ENCODE data around the gene CDPF1. TPM values are rescaled to one million over a fixed set of nuclear protein-coding genes. Genes with fewer than 3 reads are reported as not detected.

The CDPF1 gene
- total and polyA plus RNA-seq, 2 donors (not counting 3 experiments of a cell fraction or from before 2014, with no cell fraction given), result 9.7 to 9.9 TPM

- H3K9me1 ChIP-seq (replicated peaks; ENCODE audit: control insufficient read depth, extremely low read depth, insufficient read depth, low read length), result no peaks in the 10 kb centered on the region
- DNase-seq (ENCODE audit: low read depth, low spot score) (no peak), FAIRE-seq (no peak)
- dilution Hi-C loops (cut with MboI; ENCODE audit: extremely low pct_ligation_motif_present, low sequenced_read_pairs), result no loop called here
- H3K27me3 ChIP-seq (ENCODE audit: control insufficient read depth in 2 of 2, insufficient read depth in 2 of 2, low read length in 2 of 2), result no peaks in the 10 kb centered on the region
- no peak overlapping the region for H3K9ac ChIP-seq (replicated peaks; ENCODE audit: extremely low read depth, insufficient read depth, low read length)
- no peaks in the 10 kb centered on the region for H3K4me1 ChIP-seq (ENCODE audit: control insufficient read depth, extremely low read depth, insufficient read depth, low read length)
- no peaks in the 10 kb centered on the region for H3K79me2 ChIP-seq (ENCODE audit: control insufficient read depth, insufficient read depth, low read length)
- ChIA-PET POLR2A (no interaction called here), CTCF (no interaction called here)
- intact Hi-C loops (cut with micrococcal nuclease), result no loop called here
- no peaks in the 10 kb centered on the region for H3K9me3 ChIP-seq (replicated peaks; ENCODE audit: control insufficient read depth, insufficient read depth, low read length)
- no peak overlapping the region for H3K4me2 ChIP-seq (ENCODE audit: insufficient read depth, low read length)
- no peaks in the 10 kb centered on the region for H4K20me1 ChIP-seq (replicated peaks; ENCODE audit: control insufficient read depth, extremely low read depth, insufficient read depth, low read length)
- TF ChIP-seq, protein P1, sequence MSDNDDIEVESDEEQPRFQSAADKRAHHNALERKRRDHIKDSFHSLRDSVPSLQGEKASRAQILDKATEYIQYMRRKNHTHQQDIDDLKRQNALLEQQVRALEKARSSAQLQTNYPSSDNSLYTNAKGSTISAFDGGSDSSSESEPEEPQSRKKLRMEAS (IDR thresholded peaks at IDR 0.05; ENCODE audit: insufficient read depth, insufficient read length), result no peak
- TF ChIP-seq GATA2 (IDR thresholded peaks at IDR 0.05; ENCODE audit: insufficient read depth, insufficient read length, low read depth, low read length) (no peak), POLR2A (IDR thresholded peaks at IDR 0.05; ENCODE audit: low read depth, low read length) (no peak), POLR2AphosphoS5 (IDR thresholded peaks at IDR 0.05; ENCODE audit: insufficient read depth, low read depth, low read length) (no peak), EZH2 (IDR thresholded peaks at IDR 0.05; ENCODE audit: borderline replicate concordance, low read depth, low read length, severe bottlenecking) (no peak), MYC (IDR thresholded peaks at IDR 0.05; ENCODE audit: low read depth, low read length) (no peak), FOS (IDR thresholded peaks at IDR 0.05; ENCODE audit: borderline replicate concordance, insufficient read depth, low read length) (no peak), JUN (IDR thresholded peaks at IDR 0.05; ENCODE audit: borderline replicate concordance, insufficient read depth, insufficient read length, low read depth) (no peak), CTCF (IDR thresholded peaks at IDR 0.05; ENCODE audit: extremely low read depth in 1 of 2, insufficient read depth in 1 of 2, low read depth in 1 of 2, low read length in 2 of 2) (no peak)
- H3K4me3 ChIP-seq (replicated peaks in 1 of 3; ENCODE audit: insufficient read depth in 1 of 3, low read depth in 1 of 3, low read length in 3 of 3), result no peak overlapping the region
- no TSS peak for BruUV-seq (replicated peaks)
- H3K27ac ChIP-seq (ENCODE audit: insufficient read depth, low read depth, low read length), result no peak overlapping the region
- H2AFZ ChIP-seq (ENCODE audit: low read depth, low read length), result no peak overlapping the region
- H3K36me3 ChIP-seq (ENCODE audit: control insufficient read depth in 2 of 2, extremely low read depth in 1 of 2, insufficient read depth in 2 of 2, low read length in 2 of 2), result no peaks in the 10 kb centered on the region
Observed at GRCh38 chr22:46240073-46240472, 10.0 kb downstream of the CDPF1 start.

All from endothelial cell of umbilical vein (primary cell).